Smooth muscle cell (in vitro differentiated cells): ENCODE data around the gene STOML1. TPM values are rescaled to one million over a fixed set of nuclear protein-coding genes. Genes with fewer than 3 reads are reported as not detected.
"Not testable (repeated sequence)": the region's sequence is repeated elsewhere in the genome, so short reads cannot be mapped to it uniquely, and the experiment has no call there.

ENCODE experiments used
- DNase-seq: peaks from one replicate; lab custom pipeline; 2025; ENCODE audit not compliant: unreplicated experiment; lab: John Stamatoyannopoulos, UW
- H2AFZ ChIP-seq: fragments of 200-600 bp; sonication (generic); 2 replicates; pipeline ENCODE4 v1.6.0; 2016; ENCODE audit warnings: antibody characterized with exemption, low read depth, mild to moderate bottlenecking
- H3F3A ChIP-seq: fragments of 200-600 bp; sonication (generic); 2 replicates; pipeline ENCODE4 v1.6.0; 2017; ENCODE audit warnings: antibody characterized with exemption, low read depth
- H3K27ac ChIP-seq: fragments of 200-600 bp; sonication (generic); 2 replicates; pipeline ENCODE4 v1.5.1; 2016; ENCODE audit warnings: low read depth, mild to moderate bottlenecking
- H3K27me3 ChIP-seq: fragments of 200-600 bp; sonication (generic); 2 replicates; pipeline ENCODE4 v1.6.1; 2016; ENCODE audit warnings: low read depth, mild to moderate bottlenecking
- H3K36me3 ChIP-seq: fragments of 200-600 bp; sonication (generic); 2 replicates; pipeline ENCODE4 v1.5.1; 2016; ENCODE audit warnings: low read depth
- H3K4me1 ChIP-seq: fragments of 200-600 bp; sonication (generic); 2 replicates; pipeline ENCODE4 v1.5.1; 2016; ENCODE audit warnings: low read depth
- H3K4me2 ChIP-seq: fragments of 200-600 bp; sonication (generic); 2 replicates; pipeline ENCODE4 v1.6.0; 2016; ENCODE audit warnings: mild to moderate bottlenecking
- H3K4me3 ChIP-seq: fragments of 200-600 bp; sonication (generic); 2 replicates; pipeline ENCODE4 v1.5.1; 2016; ENCODE audit warnings: mild to moderate bottlenecking
- H3K79me2 ChIP-seq: fragments of 200-600 bp; sonication (generic); 2 replicates; pipeline ENCODE4 v1.6.0; 2016; ENCODE audit warnings: low read depth, mild to moderate bottlenecking
- H3K9ac ChIP-seq: fragments of 200-600 bp; sonication (generic); 2 replicates; pipeline ENCODE4 v1.6.0; 2016; ENCODE audit warnings: low read depth
- H3K9me3 ChIP-seq: fragments of 200-600 bp; sonication (generic); replicated peaks from 2 replicates; pipeline ENCODE4 v1.5.1; 2016; ENCODE audit warnings: low read depth
- H4K20me1 ChIP-seq: fragments of 200-600 bp; sonication (generic); 2 replicates; pipeline ENCODE4 v1.6.0; 2016; ENCODE audit warnings: low read depth
- CTCF ChIP-seq: fragments of 200-600 bp; sonication (generic); IDR thresholded peaks from 2 replicates; pipeline ENCODE4 v1.5.1; 2017; ENCODE audit warnings: borderline replicate concordance, mild to moderate bottlenecking, antibody characterized with exemption; ENCODE audit not compliant: insufficient read depth, poor library complexity, severe bottlenecking
- WGBS: methylation state at CpG from one replicate; pipeline ENCODE4 v1.1.7; 2016; ENCODE audit warnings: low lambda C conversion rate; 5-methylcytosine and 5-hydroxymethylcytosine counted together
- polyA plus RNA-seq: library from polyadenylated mRNA; unstranded; fragments of >200 nt; fragmentation: Nextera tagmentation; extraction: Ambion mirVana; gene quantifications from 2 replicates; pipeline ENCODE4 v1.2.1, GENCODE V29; 2016
- total RNA-seq: library from RNA; depleted of rRNA; stranded (reverse); fragments of >200 nt; gene quantifications from 2 replicates; pipeline ENCODE4 v1.2.3, GENCODE V29; 2014

Gene STOML1
- total and polyA plus RNA-seq, 2 experiments from 2014 or later, result 12.4 to 27.5 TPM

DNA sequence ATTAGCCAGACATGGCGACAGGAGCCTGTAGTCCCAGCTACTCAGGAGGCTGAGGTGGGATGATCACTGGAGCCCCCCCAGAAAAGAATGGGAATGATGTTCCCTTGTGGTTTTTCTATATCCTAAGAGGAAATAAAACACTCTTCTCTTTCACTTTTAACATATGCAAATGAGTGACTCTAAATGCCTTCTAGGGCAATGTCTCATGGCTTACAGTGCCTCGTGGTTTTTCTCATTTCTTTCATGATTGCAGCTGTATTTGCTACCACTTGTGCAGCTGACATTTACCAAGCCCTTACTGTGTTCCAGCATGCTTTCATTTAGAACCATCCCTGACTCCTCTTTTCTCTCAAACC lies 26.4 kb downstream of the STOML1 start:
- H3K79me2 ChIP-seq, result no peaks in the 10 kb centered on the region
- H2AFZ ChIP-seq, result no peak overlapping the region
- H3K4me3 ChIP-seq, result no peak overlapping the region
- H3K27me3 ChIP-seq, result no peaks in the 10 kb centered on the region
- H3K9ac ChIP-seq, result no peak overlapping the region
- peaks cover 13% of the 10 kb centered on the region for H3K4me1 ChIP-seq
- no peaks in the 10 kb centered on the region for H4K20me1 ChIP-seq
- peaks cover 8% of the 10 kb centered on the region for H3F3A ChIP-seq
- no peaks in the 10 kb centered on the region for H3K9me3 ChIP-seq
- no peak for TF ChIP-seq CTCF
- no peak for DNase-seq
- peak overlapping the region; percentile 37 for H3K27ac ChIP-seq
- WGBS, result 40% methylated on average over 2 of the region's 2 CpGs
- H3K4me2 ChIP-seq, result peak overlapping the region; percentile 76
- no peaks in the 10 kb centered on the region for H3K36me3 ChIP-seq

GRCh38 chr15:73965094-73965757 lies 26.9 kb downstream of the STOML1 start:
- Histone ChIP-seq H2AFZ (no peak overlapping the region), H3K36me3 (no peaks in the 10 kb centered on the region), H4K20me1 (no peaks in the 10 kb centered on the region), H3K9me3 (no peaks in the 10 kb centered on the region), H3F3A (peaks cover 8% of the 10 kb centered on the region), H3K4me3 (no peak overlapping the region), H3K4me1 (peaks cover 13% of the 10 kb centered on the region), H3K9ac (no peak overlapping the region), H3K4me2 (peak overlapping the region; percentile 76), H3K79me2 (no peaks in the 10 kb centered on the region), H3K27me3 (no peaks in the 10 kb centered on the region), H3K27ac (peak overlapping the region; percentile 37)
- TF ChIP-seq CTCF, result no peak
- WGBS, result 35% methylated on average over 13 of the region's 13 CpGs
- no peak for DNase-seq

DNA sequence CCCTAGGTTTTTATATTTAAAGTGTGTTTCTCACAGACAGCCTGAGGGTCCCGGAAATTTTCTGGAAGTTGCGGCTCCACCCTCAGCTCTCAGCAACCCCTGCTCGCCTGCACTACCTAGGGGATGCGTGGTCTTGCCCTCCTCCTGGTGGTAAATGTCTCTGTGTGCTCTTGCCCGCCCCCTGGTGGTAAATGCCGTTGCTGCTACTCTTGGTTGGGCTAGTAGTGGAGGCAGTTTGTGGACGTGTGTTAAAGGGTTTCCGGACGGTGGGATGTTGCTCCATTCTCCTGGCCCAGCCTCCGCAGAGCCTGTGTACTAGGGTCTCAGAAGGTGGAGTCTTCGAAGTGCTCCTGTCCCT lies 27.4 kb downstream of the STOML1 start:
- no peaks in the 10 kb centered on the region for H4K20me1 ChIP-seq
- peak overlapping the region; percentile 76 for H3K4me2 ChIP-seq
- WGBS, result 15% methylated on average over 11 of the region's 11 CpGs
- peak; percentile 71 for DNase-seq
- no peaks in the 10 kb centered on the region for H3K9me3 ChIP-seq
- H3K27me3 ChIP-seq, result no peaks in the 10 kb centered on the region
- H3K79me2 ChIP-seq, result no peaks in the 10 kb centered on the region
- peak; percentile 96 for TF ChIP-seq CTCF
- H3K36me3 ChIP-seq, result no peaks in the 10 kb centered on the region
- no peak overlapping the region for H3K4me3 ChIP-seq
- peaks cover 8% of the 10 kb centered on the region for H3F3A ChIP-seq
- peak overlapping the region; percentile 37 for H3K27ac ChIP-seq
- no peak overlapping the region for H2AFZ ChIP-seq
- no peak overlapping the region for H3K9ac ChIP-seq
- H3K4me1 ChIP-seq, result peaks cover 13% of the 10 kb centered on the region

GRCh38 chr15:73962433-73962832 lies 29.7 kb downstream of the STOML1 start:
- Histone ChIP-seq H3K9ac (no peak overlapping the region), H3K79me2 (no peaks in the 10 kb centered on the region), H3K4me2 (no peak overlapping the region), H3K4me1 (peaks cover 13% of the 10 kb centered on the region), H3K4me3 (no peak overlapping the region), H2AFZ (no peak overlapping the region), H4K20me1 (no peaks in the 10 kb centered on the region), H3K36me3 (no peaks in the 10 kb centered on the region), H3K9me3 (no peaks in the 10 kb centered on the region), H3K27ac (no peak overlapping the region), H3K27me3 (no peaks in the 10 kb centered on the region), H3F3A (peaks cover 8% of the 10 kb centered on the region)
- no peak for TF ChIP-seq CTCF
- no peak for DNase-seq
- 56% methylated on average over 5 of the region's 5 CpGs for WGBS

GRCh38 chr15:73960472-73961070 lies 31.5 kb downstream of the STOML1 start:
- not testable (repeated sequence) for H3K36me3 ChIP-seq, H2AFZ ChIP-seq, DNase-seq, H3F3A ChIP-seq, H3K9ac ChIP-seq, H3K9me3 ChIP-seq, H3K27me3 ChIP-seq, H3K4me1 ChIP-seq, H4K20me1 ChIP-seq, H3K4me3 ChIP-seq, H3K79me2 ChIP-seq, H3K4me2 ChIP-seq
- 85% methylated on average over 7 of the region's 7 CpGs for WGBS
- peak overlapping the region; percentile 13 for H3K27ac ChIP-seq
